ENCODE results near the gene FRAT2.
"Not testable (repeated sequence)": the region's sequence is repeated elsewhere in the genome, so short reads cannot be mapped to it uniquely, and the experiment has no call there.

Gene FRAT2

DNA sequence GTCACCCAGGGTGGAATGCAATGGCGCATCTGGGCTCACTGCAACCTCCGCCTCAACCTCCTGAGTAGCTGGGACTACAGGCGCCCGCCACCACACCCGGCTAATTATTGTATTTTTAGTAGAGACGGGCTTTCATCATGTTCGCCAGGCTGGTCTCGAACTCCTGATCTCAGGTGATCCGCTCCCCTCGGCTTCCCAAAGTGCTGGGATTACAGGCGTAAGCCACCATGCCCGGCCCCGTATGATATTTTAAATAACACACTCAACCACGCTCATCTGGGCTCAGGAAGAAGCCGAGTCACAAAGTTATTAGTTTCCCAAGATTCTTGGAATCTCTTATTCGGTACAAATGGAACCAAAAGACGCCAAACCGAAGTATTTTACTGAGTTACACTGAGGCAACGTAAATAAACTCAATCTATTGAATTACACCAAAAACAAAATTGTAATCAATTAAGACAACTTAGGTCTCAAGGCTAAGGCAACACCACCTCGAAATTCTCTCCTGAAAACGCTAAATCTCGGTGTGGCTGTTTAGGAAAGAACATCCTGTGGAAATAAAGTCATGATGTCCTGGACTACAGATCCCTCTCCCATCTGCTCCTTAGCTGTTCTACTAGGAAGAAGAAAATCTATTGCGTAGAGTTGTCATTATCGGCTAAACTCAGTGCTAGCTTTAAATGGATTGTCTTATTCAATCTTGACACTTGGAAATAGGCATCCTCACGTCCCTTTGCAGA, 43.0 kb downstream of the FRAT2 start:
- DNase-seq (ENCODE audit: low read depth, low spot score) = no peak

DNA sequence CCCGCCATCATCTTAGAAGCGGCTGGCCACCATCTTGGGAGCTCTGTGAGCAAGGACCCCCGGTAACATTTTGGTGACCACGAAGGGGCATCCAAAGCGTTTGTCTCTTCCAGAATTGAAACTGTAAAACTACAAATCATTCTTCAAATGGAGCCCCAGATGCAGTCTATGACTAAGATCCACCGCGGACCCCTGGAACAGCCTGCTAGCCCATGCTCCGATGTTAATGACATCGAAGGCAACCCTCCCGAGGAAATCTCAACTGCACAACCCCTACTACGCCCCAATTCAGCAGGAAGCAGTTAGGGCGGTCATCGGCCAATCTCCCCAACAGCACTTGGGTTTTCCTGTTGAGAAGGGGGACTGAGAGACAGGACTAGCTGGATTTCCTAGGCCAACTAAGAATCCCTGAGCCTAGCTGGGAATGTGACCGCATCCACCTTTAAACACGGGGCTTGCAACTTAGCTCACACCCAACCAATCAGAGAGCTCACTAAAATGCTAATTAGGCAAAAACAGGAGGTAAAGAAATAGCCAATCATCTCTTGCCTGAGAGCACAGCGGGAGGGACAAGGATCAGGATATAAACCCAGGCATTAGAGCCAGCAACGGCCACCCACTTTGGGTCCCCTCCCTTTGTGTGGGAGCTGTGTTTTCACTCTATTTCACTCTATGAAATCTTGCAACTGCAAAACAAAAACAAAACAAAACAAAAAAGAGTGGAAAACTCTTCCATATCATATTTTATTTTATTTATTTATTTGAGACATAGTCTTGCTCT, 43.8 kb downstream of the FRAT2 start:
- DNase-seq (ENCODE audit: low read depth, low spot score) = not testable (repeated sequence)

DNA sequence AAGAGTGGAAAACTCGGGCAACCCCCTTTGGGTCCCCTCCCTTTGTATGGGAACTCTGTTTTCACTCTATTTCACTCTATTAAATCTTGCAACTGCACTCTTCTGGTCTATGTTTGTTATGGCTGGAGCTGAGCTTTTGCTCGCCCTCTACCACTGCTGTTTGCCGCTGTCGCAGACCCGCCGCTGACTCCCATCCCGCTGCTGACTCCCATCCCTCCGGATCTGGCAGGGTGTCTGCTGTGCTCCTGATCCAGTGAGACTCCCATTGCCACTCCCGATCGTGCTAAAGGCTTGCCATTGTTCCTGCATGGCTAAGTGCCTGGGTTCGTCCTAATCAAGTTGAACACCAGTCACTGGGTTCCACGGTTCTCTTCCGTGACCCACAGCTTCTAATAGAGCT, 44.5 kb downstream of the FRAT2 start:
- DNase-seq (ENCODE audit: low read depth, low spot score) = not testable (repeated sequence)
